Measurements from ENCODE around the gene PEX13.

The PEX13 gene

DNA sequence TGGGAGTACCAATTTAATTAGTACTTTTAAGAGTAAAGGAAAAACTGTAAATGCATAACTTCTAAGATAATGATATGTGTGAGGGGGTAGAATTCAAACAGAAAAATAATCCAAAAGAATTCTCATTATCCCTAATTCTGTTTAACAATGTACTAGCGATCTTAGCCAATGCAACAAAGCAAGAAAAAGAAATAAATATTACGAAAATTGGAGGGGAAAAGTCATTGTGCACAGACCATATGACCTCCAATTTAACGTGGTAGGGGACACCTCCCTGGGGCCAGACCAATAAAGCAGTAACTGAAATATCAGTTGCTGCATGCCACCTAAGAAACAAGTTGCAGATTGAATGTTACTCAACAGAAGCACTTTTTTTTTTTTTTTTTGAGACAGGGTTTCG, 25.9 kb upstream of the PEX13 start:
- peak overlapping the region; percentile 64; the same call in 1 of the 2 replicates for H3K4me3 ChIP-seq (ENCODE audit: low read length)
- no peak for TF ChIP-seq EZH2phosphoT487 (IDR thresholded peaks at IDR 0.05; ENCODE audit: borderline replicate concordance, low read length)
- TF ChIP-seq, protein P1, sequence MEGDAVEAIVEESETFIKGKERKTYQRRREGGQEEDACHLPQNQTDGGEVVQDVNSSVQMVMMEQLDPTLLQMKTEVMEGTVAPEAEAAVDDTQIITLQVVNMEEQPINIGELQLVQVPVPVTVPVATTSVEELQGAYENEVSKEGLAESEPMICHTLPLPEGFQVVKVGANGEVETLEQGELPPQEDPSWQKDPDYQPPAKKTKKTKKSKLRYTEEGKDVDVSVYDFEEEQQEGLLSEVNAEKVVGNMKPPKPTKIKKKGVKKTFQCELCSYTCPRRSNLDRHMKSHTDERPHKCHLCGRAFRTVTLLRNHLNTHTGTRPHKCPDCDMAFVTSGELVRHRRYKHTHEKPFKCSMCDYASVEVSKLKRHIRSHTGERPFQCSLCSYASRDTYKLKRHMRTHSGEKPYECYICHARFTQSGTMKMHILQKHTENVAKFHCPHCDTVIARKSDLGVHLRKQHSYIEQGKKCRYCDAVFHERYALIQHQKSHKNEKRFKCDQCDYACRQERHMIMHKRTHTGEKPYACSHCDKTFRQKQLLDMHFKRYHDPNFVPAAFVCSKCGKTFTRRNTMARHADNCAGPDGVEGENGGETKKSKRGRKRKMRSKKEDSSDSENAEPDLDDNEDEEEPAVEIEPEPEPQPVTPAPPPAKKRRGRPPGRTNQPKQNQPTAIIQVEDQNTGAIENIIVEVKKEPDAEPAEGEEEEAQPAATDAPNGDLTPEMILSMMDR (IDR thresholded peaks at IDR 0.05; ENCODE audit: low read depth, low read length, poor library complexity, severe bottlenecking) = no peak
- H3K9me2 ChIP-seq (replicated peaks; ENCODE audit: control insufficient read depth, low read length) = no peaks in the 10 kb centered on the region
- H3K4me2 ChIP-seq (ENCODE audit: low read length) = peak overlapping the region; percentile 59; the same call in 1 of the 2 replicates
- H4K20me1 ChIP-seq (ENCODE audit: control insufficient read depth, insufficient read depth, low read depth, low read length) = no peaks in the 10 kb centered on the region
- peak overlapping the region; percentile 98 for H3K27ac ChIP-seq (ENCODE audit: low read depth, low read length)
- peaks cover 14% of the 10 kb centered on the region; the same call in 1 of the 2 replicates for H3K36me3 ChIP-seq (ENCODE audit: control insufficient read depth, low read length)
- peaks cover 14% of the 10 kb centered on the region for H3K9me3 ChIP-seq (ENCODE audit: control insufficient read depth, insufficient read depth, low read length)
- peaks cover 78% of the 10 kb centered on the region for H3K4me1 ChIP-seq (ENCODE audit: control insufficient read depth, low read length)
- 0 out of 2 replicates have a peak, but pooled peaks cover 4% of the 10 kb centered on the region for H3K79me2 ChIP-seq (ENCODE audit: control insufficient read depth, low read length)
- H3K27me3 ChIP-seq (ENCODE audit: control insufficient read depth, low read length) = no peaks in the 10 kb centered on the region
- H3F3A ChIP-seq (ENCODE audit: control insufficient read depth, insufficient read depth) = peaks cover 59% of the 10 kb centered on the region

DNA sequence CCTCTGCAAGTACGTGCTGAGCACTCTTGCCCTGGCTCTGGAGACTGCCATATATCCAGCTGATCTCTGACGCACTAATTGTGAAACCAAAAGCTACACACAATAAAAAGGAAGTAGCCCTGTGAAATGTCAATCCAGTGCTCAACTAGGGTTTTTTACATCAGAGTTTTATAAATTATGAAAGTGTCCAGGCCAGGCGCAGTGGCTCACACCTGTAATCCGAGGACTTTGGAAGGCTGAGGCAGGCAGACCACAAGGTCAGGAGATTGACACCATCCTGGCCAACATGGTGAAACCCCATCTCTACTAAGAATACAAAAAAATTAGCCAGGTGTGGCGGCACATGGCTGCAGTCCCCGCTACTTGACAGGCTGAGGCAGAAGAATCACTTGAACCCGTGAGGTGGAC, 24.5 kb upstream of the PEX13 start:
- TF ChIP-seq, protein P1 (IDR thresholded peaks at IDR 0.05; ENCODE audit: low read depth, low read length, poor library complexity, severe bottlenecking) = no peak
- TF ChIP-seq EZH2phosphoT487 (IDR thresholded peaks at IDR 0.05; ENCODE audit: borderline replicate concordance, low read length) = no peak
- H3K36me3 ChIP-seq (ENCODE audit: control insufficient read depth, low read length) = peaks cover 16% of the 10 kb centered on the region; the same call in 1 of the 2 replicates
- H4K20me1 ChIP-seq (ENCODE audit: control insufficient read depth, insufficient read depth, low read depth, low read length) = no peaks in the 10 kb centered on the region
- peaks cover 57% of the 10 kb centered on the region for H3F3A ChIP-seq (ENCODE audit: control insufficient read depth, insufficient read depth)
- no peaks in the 10 kb centered on the region for H3K27me3 ChIP-seq (ENCODE audit: control insufficient read depth, low read length)
- H3K9me2 ChIP-seq (replicated peaks; ENCODE audit: control insufficient read depth, low read length) = no peaks in the 10 kb centered on the region
- H3K4me3 ChIP-seq (ENCODE audit: low read length) = peak overlapping the region; percentile 64
- peaks cover 14% of the 10 kb centered on the region for H3K9me3 ChIP-seq (ENCODE audit: control insufficient read depth, insufficient read depth, low read length)
- H3K79me2 ChIP-seq (ENCODE audit: control insufficient read depth, low read length) = 0 out of 2 replicates have a peak, but pooled peaks cover 4% of the 10 kb centered on the region
- H3K4me2 ChIP-seq (ENCODE audit: low read length) = peak overlapping the region; percentile 59
- peaks cover 79% of the 10 kb centered on the region for H3K4me1 ChIP-seq (ENCODE audit: control insufficient read depth, low read length)
- peak overlapping the region; percentile 98 for H3K27ac ChIP-seq (ENCODE audit: low read depth, low read length)

DNA sequence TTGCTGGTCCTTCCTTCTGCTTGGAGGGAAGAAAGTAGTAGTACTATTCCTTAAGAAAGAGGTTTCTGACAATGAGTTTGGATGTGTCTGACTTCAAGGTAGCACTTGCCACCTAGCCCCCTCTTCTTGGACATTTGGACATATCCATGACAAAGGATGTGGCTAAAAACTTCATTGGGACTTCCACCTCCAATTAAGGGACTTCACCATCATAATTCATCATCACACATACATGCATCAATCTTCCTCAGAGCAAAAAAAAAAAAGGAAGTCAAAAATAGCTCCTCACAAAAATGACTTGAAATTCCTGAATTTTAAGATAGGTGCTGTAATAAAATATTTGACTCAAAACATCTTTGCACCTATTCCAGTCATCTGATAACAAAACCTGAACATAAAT, 23.4 kb upstream of the PEX13 start:
- Histone ChIP-seq H3F3A (ENCODE audit: control insufficient read depth, insufficient read depth) (peaks cover 60% of the 10 kb centered on the region), H3K79me2 (ENCODE audit: control insufficient read depth, low read length) (0 out of 2 replicates have a peak, but pooled peaks cover 4% of the 10 kb centered on the region), H3K4me1 (ENCODE audit: control insufficient read depth, low read length) (peaks cover 83% of the 10 kb centered on the region), H3K27ac (ENCODE audit: low read depth, low read length) (peak overlapping the region; percentile 98), H3K36me3 (ENCODE audit: control insufficient read depth, low read length) (peaks cover 16% of the 10 kb centered on the region; the same call in 1 of the 2 replicates), H3K27me3 (ENCODE audit: control insufficient read depth, low read length) (no peaks in the 10 kb centered on the region), H3K9me3 (ENCODE audit: control insufficient read depth, insufficient read depth, low read length) (peaks cover 14% of the 10 kb centered on the region), H3K4me2 (ENCODE audit: low read length) (peak overlapping the region; percentile 59), H4K20me1 (ENCODE audit: control insufficient read depth, insufficient read depth, low read depth, low read length) (no peaks in the 10 kb centered on the region), H3K4me3 (ENCODE audit: low read length) (peak overlapping the region; percentile 64), H3K9me2 (replicated peaks; ENCODE audit: control insufficient read depth, low read length) (no peaks in the 10 kb centered on the region)
- no peak for TF ChIP-seq EZH2phosphoT487 (IDR thresholded peaks at IDR 0.05; ENCODE audit: borderline replicate concordance, low read length)
- TF ChIP-seq, protein P1 (IDR thresholded peaks at IDR 0.05; ENCODE audit: low read depth, low read length, poor library complexity, severe bottlenecking) = no peak
